ENCODE results near the gene DNAJC8. TPM values are rescaled to one million over a fixed set of nuclear protein-coding genes. Genes with fewer than 3 reads are reported as not detected.

DNAJC8 gene
- total RNA-seq, 6 experiments from 2014 or later: 22.2 to 34.4 (median 28.2) TPM

DNA sequence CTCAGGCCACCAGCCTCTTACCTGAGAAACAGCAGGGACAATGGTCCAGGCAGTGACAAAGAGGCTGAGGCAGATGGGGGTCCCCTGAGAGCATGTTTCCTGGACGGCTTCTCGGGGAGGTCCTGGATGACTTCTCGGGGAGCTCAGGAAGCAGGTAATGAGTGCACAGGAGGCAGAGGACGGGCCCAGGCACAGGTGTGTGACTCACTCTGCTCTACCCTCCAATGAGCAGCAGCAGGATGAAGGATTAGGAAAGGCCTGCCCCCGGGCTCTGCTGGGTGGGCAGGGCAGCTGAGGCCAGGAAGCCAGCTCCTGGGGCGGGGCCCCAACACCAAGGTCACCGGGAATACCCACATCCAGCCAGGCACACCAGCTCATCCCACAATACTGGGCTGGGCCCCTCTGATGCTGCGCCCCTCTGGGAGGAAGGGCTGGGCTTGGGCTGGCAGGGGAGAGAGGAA lies 39.1 kb downstream of the DNAJC8 start:
- H3K36me3 ChIP-seq: peaks cover 0 to 3% (median under 1%) of the 10 kb centered on the region in 4 donors
- TF ChIP-seq, protein P1, sequence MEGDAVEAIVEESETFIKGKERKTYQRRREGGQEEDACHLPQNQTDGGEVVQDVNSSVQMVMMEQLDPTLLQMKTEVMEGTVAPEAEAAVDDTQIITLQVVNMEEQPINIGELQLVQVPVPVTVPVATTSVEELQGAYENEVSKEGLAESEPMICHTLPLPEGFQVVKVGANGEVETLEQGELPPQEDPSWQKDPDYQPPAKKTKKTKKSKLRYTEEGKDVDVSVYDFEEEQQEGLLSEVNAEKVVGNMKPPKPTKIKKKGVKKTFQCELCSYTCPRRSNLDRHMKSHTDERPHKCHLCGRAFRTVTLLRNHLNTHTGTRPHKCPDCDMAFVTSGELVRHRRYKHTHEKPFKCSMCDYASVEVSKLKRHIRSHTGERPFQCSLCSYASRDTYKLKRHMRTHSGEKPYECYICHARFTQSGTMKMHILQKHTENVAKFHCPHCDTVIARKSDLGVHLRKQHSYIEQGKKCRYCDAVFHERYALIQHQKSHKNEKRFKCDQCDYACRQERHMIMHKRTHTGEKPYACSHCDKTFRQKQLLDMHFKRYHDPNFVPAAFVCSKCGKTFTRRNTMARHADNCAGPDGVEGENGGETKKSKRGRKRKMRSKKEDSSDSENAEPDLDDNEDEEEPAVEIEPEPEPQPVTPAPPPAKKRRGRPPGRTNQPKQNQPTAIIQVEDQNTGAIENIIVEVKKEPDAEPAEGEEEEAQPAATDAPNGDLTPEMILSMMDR (IDR thresholded peaks at IDR 0.05): no peak
- no peak for TF ChIP-seq POLR2A (IDR thresholded peaks at IDR 0.05)
- peak in 1 of 3 donors; percentile 42 for DNase-seq
- no peak overlapping the region for H3K27ac ChIP-seq
- H3K4me3 ChIP-seq: no peak overlapping the region
- no peaks in the 10 kb centered on the region for H3K9me3 ChIP-seq
- no peaks in the 10 kb centered on the region for H3K27me3 ChIP-seq
- peak in 1 of 4 donors; percentile 8 for ATAC-seq
- WGBS (ENCODE audit: insufficient coverage, low coverage, low lambda C conversion rate, missing lambda C conversion rate): no CpG with 5 or more reads among the region's 8 CpGs
- H3K4me1 ChIP-seq: peaks cover 0 to 6% (median 0%) of the 10 kb centered on the region in 4 donors
- intact Hi-C loops (cut with DNase I): loop anchor here in 1 of 2 donors (10.0 kb wide), 1 partner anchor 99 kb away; no protein-coding TSS in a partner anchor

DNA sequence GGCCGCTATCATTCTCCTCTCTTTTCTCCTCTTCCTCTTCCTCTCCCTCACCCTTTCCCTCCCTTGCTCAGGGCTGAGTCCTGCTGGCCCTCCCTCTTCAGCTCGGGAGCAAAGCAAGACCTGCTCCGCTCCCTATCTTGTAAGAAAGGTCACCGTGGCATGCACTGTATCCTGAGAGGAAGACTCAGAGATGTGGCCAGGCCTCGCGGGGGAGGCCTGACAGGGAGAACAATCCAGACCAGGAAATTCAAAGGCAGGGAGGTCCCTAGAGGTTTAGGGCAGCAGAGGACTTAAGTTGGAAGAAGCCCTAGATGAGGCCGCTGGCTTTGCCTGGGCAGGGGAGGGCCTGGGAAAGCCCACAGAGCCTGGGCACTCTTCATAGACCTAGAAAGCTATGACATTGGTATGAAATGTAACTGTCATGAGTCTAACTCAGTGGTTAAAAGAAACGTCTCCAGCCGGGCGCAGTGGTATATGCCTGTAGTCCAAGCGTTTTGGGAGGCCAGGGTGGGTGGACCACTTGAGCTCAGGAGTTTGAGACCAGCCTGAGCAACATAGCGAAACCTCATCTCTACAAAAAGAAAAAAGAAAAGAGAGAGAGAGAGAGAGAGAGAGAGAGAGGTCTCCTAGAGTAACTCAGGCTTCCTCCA lies 41.7 kb downstream of the DNAJC8 start:
- ATAC-seq: peak; percentile 45 to 63 (median 46)

DNA sequence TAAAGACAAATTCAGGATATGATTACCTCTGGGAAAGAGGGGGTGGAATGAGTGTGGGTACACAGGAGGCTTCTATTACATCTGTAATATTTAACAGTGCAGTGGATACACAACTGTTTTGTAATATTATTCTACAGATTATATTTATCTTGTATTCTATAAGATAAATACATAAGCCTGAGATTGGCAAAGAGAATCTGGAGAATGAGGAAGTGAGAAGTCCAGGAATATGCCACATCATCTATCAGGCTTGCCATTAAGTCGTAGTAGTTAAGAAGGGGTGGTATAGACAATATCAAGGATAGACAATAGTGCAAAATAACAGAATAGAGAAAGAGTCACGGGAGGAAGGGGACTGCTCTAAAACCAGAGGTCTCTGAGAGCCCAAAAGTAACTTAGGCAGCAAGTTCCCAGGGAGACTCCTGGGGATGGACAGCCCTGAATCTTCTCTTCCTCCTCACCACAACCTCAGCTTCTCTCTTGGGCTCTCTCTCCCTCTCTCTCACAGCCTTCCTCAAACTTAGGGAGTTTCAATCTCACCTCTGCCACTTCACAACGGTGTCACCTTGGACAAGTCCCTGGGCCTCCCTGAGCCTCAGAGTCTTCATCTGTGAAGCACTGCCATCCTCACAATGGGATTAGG lies 42.4 kb downstream of the DNAJC8 start:
- DNase-seq (no peak), ATAC-seq (peak in 3 of 4 donors; percentile 9 to 24 (median 15))
- 43% methylated on average over 3 of the region's 3 CpGs for WGBS (ENCODE audit: insufficient coverage, low coverage, low lambda C conversion rate, missing lambda C conversion rate)
- Histone ChIP-seq H3K36me3 (no peaks in the 10 kb centered on the region), H3K4me1 (peaks cover 0 to 2% (median 0%) of the 10 kb centered on the region in 4 donors), H3K27ac (no peak overlapping the region), H3K4me3 (no peak overlapping the region), H3K9me3 (no peaks in the 10 kb centered on the region), H3K27me3 (no peaks in the 10 kb centered on the region)
- no peak for TF ChIP-seq POLR2A (IDR thresholded peaks at IDR 0.05)
- TF ChIP-seq, protein P1 (IDR thresholded peaks at IDR 0.05): no peak
- intact Hi-C loops (cut with DNase I): loop anchor here in 1 of 2 donors (10.0 kb wide), 1 partner anchor 96 kb away; no protein-coding TSS in a partner anchor

More for the DNA sequence above, 41.7 kb downstream of the DNAJC8 start:
- no peak overlapping the region for H3K4me3 ChIP-seq
- H3K9me3 ChIP-seq: no peaks in the 10 kb centered on the region
- no peak for TF ChIP-seq POLR2A (IDR thresholded peaks at IDR 0.05)
- TF ChIP-seq, protein P1 (IDR thresholded peaks at IDR 0.05): no peak
- H3K27me3 ChIP-seq: no peaks in the 10 kb centered on the region
- H3K4me1 ChIP-seq: peaks cover 0 to 6% (median 0%) of the 10 kb centered on the region in 4 donors
- intact Hi-C loops (cut with DNase I): loop anchor here in 1 of 2 donors (10.0 kb wide), 1 partner anchor 96 kb away; no protein-coding TSS in a partner anchor
- WGBS (ENCODE audit: insufficient coverage, low coverage, low lambda C conversion rate, missing lambda C conversion rate): 60% methylated on average over 10 of the region's 12 CpGs
- H3K36me3 ChIP-seq: no peaks in the 10 kb centered on the region
- no peak overlapping the region for H3K27ac ChIP-seq
- peak in 1 of 3 donors; percentile 40 for DNase-seq

DNA sequence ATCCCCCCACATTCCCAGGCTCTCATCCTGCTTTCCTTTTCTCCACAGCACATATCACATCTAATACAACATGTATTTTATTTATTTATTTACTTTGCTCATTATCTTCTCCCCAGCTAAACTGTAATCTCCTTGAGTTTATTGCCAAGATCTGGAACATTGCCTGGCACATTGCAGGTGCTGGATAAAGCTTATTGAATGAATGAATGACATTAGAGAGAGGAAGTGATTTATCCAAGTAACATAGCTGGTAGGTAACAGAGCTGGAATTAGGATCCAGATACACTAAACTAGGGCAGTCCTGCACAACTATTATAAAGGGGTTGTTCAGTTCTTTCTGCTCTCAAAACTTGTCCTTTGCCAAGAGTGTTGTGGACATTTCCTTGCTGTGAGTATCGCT lies 47.8 kb downstream of the DNAJC8 start:
- DNase-seq: no peak
- H3K27me3 ChIP-seq: no peaks in the 10 kb centered on the region
- H3K4me1 ChIP-seq: no peaks in the 10 kb centered on the region
- WGBS (ENCODE audit: insufficient coverage, low coverage, low lambda C conversion rate, missing lambda C conversion rate): 67% methylated on average over 1 of the region's 1 CpG
- no peak for TF ChIP-seq POLR2A (IDR thresholded peaks at IDR 0.05)
- TF ChIP-seq, protein P1 (IDR thresholded peaks at IDR 0.05): no peak
- H3K36me3 ChIP-seq: no peaks in the 10 kb centered on the region
- no peak overlapping the region for H3K27ac ChIP-seq
- ATAC-seq: no peak
- H3K4me3 ChIP-seq: no peak overlapping the region
- intact Hi-C loops (cut with DNase I): no loop called here
- no peaks in the 10 kb centered on the region for H3K9me3 ChIP-seq
